ENCODE measurements around the gene GLG1. TPM values are rescaled to one million over a fixed set of nuclear protein-coding genes. Genes with fewer than 3 reads are reported as not detected.
A peak's percentile ranks its signal among the peaks of the same experiment; 100 is the strongest.
"Not testable (repeated sequence)": the region's sequence is repeated elsewhere in the genome, so short reads cannot be mapped to it uniquely, and the experiment has no call there.

The GLG1 gene
- total and polyA plus RNA-seq, 2 experiments from 2014 or later, result 142 to 148 TPM

DNA sequence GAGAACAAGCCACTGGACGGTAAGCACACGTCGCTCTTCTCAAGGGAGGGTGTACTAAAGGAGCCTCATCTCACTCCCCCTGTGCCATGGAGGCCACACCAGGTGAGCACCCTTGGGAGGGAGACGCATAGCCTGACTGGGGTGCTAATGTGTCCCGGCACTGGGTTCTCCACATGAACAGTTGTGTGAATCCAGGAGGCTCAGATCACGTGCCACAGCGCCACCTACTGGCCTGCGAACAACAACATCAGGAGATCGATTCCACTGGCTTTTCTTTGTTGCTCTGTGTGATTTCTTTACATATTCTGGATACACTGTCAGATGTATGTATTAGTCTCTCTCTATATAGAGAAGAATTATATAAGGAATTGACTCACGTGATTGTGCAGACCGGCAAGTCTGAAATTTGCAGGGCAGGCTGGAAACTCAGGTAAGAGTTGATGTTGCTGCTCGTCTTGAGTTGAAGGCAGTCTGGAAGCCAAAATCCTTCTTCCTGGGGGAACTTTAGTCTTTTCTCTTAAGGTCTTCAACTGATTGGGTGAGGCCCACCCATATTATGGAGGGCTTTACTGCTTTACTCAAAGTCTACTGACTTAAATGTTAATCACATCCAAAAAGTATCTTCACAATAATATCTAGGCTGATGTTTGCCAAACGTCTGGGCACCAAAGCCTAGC, 176.7 kb downstream of the GLG1 start:
- WGBS (ENCODE audit: low lambda C conversion rate, missing lambda C conversion rate), result 41% methylated on average over 13 of the region's 13 CpGs

DNA sequence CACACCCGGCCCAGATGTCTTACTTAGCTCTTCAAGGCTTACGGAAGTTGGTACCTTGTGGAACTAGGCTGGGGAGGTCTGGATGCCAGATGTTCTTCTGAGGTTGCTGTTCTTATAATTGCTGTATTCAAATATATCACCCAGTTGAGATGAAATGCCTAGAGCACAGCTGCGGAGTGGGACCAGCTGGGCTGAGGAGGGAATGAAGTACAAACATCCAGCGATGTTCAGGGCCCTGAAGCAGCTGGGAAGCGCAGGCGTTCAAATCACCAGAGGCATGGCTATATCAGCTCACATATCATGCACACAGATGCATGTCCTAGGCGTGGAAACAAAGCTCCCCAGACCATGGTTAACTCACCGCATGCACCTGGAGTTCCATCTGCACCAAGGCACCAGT, 178.4 kb downstream of the GLG1 start:
- H3K27ac ChIP-seq; H2AFZ ChIP-seq; H3K79me2 ChIP-seq; DNase-seq (ENCODE audit: low spot score); H3K27me3 ChIP-seq; H3K4me3 ChIP-seq; H3K9me3 ChIP-seq (ENCODE audit: low read depth); H3K4me1 ChIP-seq (ENCODE audit: insufficient read depth); H4K20me1 ChIP-seq (ENCODE audit: insufficient read depth, poor library complexity, severe bottlenecking); H3K36me3 ChIP-seq (replicated peaks; ENCODE audit: insufficient read depth, low read depth); H3K4me2 ChIP-seq; H3K9me2 ChIP-seq (replicated peaks; ENCODE audit: insufficient read depth): not testable (repeated sequence)
- 45% methylated on average over 2 of the region's 8 CpGs for WGBS (ENCODE audit: low lambda C conversion rate, missing lambda C conversion rate)

More for the DNA sequence above, 176.7 kb downstream of the GLG1 start:
- H3K79me2 ChIP-seq; H3K4me3 ChIP-seq; H4K20me1 ChIP-seq (ENCODE audit: insufficient read depth, poor library complexity, severe bottlenecking); H3K4me2 ChIP-seq; H3K36me3 ChIP-seq (replicated peaks; ENCODE audit: insufficient read depth, low read depth); H3K9me3 ChIP-seq (ENCODE audit: low read depth); H3K4me1 ChIP-seq (ENCODE audit: insufficient read depth); H3K27me3 ChIP-seq; H3K9me2 ChIP-seq (replicated peaks; ENCODE audit: insufficient read depth); H2AFZ ChIP-seq; H3K27ac ChIP-seq: not testable (repeated sequence)
- peak; percentile 26 for DNase-seq (ENCODE audit: low spot score)
- TF ChIP-seq, protein P1, sequence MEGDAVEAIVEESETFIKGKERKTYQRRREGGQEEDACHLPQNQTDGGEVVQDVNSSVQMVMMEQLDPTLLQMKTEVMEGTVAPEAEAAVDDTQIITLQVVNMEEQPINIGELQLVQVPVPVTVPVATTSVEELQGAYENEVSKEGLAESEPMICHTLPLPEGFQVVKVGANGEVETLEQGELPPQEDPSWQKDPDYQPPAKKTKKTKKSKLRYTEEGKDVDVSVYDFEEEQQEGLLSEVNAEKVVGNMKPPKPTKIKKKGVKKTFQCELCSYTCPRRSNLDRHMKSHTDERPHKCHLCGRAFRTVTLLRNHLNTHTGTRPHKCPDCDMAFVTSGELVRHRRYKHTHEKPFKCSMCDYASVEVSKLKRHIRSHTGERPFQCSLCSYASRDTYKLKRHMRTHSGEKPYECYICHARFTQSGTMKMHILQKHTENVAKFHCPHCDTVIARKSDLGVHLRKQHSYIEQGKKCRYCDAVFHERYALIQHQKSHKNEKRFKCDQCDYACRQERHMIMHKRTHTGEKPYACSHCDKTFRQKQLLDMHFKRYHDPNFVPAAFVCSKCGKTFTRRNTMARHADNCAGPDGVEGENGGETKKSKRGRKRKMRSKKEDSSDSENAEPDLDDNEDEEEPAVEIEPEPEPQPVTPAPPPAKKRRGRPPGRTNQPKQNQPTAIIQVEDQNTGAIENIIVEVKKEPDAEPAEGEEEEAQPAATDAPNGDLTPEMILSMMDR (IDR thresholded peaks at IDR 0.05; ENCODE audit: poor library complexity), result peak; percentile 71

DNA sequence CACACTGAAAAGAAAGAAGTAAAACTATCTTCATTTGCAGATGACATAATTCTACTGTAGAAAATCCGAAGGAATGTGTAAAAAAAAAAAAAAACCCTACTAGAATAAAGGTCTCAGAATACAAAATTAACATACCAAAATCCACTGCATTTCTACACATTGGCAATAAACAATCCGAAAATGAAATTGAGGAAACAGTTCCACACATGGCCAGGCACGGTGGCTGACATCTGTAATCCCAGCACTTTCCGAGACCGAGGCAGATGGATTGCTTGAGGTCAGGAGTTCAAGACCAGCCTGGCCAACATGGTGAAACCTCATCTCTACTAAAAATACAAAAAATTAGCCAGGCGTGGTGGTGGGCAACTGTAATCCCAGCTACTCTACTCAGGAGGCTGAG, 181.2 kb downstream of the GLG1 start:
- H3K9me2 ChIP-seq (replicated peaks; ENCODE audit: insufficient read depth); DNase-seq (ENCODE audit: low spot score); H3K4me1 ChIP-seq (ENCODE audit: insufficient read depth); H3K36me3 ChIP-seq (replicated peaks; ENCODE audit: insufficient read depth, low read depth); H3K4me3 ChIP-seq; H3K27ac ChIP-seq; H3K79me2 ChIP-seq; H3K27me3 ChIP-seq; H3K4me2 ChIP-seq; H2AFZ ChIP-seq; H3K9me3 ChIP-seq (ENCODE audit: low read depth); H4K20me1 ChIP-seq (ENCODE audit: insufficient read depth, poor library complexity, severe bottlenecking): not testable (repeated sequence)
- 84% methylated on average over 6 of the region's 6 CpGs for WGBS (ENCODE audit: low lambda C conversion rate, missing lambda C conversion rate)

DNA sequence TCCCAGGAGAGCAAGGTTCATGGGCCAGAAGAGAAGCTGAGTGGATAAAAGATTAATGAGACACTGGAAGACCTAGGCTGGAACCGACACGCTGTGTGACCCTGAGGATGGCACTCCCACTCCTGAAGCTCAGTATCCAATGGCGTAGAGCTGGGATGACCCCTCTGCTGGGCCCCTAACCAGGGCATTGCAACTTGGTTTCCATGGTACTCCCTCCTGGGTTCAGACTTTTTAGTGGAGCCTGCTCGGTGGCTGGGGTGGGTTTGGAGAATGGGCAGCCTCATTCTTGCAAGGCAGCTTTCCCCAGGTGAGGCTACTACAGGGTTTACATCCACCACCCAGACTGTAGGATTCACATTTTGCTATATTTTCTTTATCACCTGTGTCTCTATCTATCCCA, 183.2 kb downstream of the GLG1 start:
- H3K4me2 ChIP-seq; H3K27me3 ChIP-seq; H2AFZ ChIP-seq; H3K79me2 ChIP-seq; H3K4me3 ChIP-seq; DNase-seq (ENCODE audit: low spot score); H3K9me3 ChIP-seq (ENCODE audit: low read depth); H3K9me2 ChIP-seq (replicated peaks; ENCODE audit: insufficient read depth); H3K36me3 ChIP-seq (replicated peaks; ENCODE audit: insufficient read depth, low read depth); H3K27ac ChIP-seq; H4K20me1 ChIP-seq (ENCODE audit: insufficient read depth, poor library complexity, severe bottlenecking); H3K4me1 ChIP-seq (ENCODE audit: insufficient read depth): not testable (repeated sequence)
- 82% methylated on average over 4 of the region's 4 CpGs for WGBS (ENCODE audit: low lambda C conversion rate, missing lambda C conversion rate)

DNA sequence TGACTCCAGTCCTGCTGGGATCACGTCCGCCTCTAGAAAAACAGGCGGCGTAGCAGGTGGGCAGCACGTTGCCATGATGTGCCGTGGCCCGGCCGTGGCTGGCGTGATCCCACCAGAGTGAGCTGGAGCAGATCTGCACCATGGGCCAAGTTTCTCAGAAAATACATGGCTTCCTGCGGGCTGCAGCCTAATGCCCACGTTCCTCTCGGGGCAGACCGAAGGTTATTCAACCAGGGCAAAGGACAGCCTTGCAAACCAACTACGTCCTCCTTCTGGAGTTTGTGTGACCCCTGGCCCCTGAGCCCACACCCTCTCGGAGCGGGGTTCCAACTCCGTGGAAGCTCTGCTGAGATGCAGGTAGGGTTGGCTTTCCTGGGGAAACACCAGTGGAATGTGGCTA, 184.8 kb downstream of the GLG1 start:
- H3K9me3 ChIP-seq (ENCODE audit: low read depth); H3K36me3 ChIP-seq (replicated peaks; ENCODE audit: insufficient read depth, low read depth); DNase-seq (ENCODE audit: low spot score); H3K4me3 ChIP-seq; H4K20me1 ChIP-seq (ENCODE audit: insufficient read depth, poor library complexity, severe bottlenecking); H3K27me3 ChIP-seq; H3K9me2 ChIP-seq (replicated peaks; ENCODE audit: insufficient read depth); H3K27ac ChIP-seq; H3K79me2 ChIP-seq; H2AFZ ChIP-seq; H3K4me1 ChIP-seq (ENCODE audit: insufficient read depth); H3K4me2 ChIP-seq: not testable (repeated sequence)
- WGBS (ENCODE audit: low lambda C conversion rate, missing lambda C conversion rate), result 88% methylated on average over 5 of the region's 17 CpGs

DNA sequence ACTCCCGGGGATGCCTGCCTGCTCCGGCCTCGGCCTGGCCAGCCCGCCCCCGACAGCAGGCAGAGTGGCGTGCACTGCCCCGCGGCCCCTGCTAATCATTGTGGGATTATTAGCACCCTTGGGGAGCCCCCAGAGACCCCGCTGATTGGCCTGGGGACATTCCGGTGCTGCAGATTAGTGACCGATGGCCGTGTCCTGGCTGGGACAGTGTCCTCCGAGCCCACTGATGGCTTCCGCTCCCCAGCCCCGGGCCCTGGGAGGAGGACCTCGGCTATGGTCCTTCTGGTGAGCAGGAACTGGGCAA, 185.5 kb downstream of the GLG1 start:
- H3K27ac ChIP-seq; H3K9me3 ChIP-seq (ENCODE audit: low read depth); DNase-seq (ENCODE audit: low spot score); H3K4me3 ChIP-seq; H3K4me1 ChIP-seq (ENCODE audit: insufficient read depth); H3K27me3 ChIP-seq; H3K9me2 ChIP-seq (replicated peaks; ENCODE audit: insufficient read depth); H3K4me2 ChIP-seq; H3K79me2 ChIP-seq; H3K36me3 ChIP-seq (replicated peaks; ENCODE audit: insufficient read depth, low read depth); H4K20me1 ChIP-seq (ENCODE audit: insufficient read depth, poor library complexity, severe bottlenecking); H2AFZ ChIP-seq: not testable (repeated sequence)
- 52% methylated on average over 2 of the region's 16 CpGs for WGBS (ENCODE audit: low lambda C conversion rate, missing lambda C conversion rate)

DNA sequence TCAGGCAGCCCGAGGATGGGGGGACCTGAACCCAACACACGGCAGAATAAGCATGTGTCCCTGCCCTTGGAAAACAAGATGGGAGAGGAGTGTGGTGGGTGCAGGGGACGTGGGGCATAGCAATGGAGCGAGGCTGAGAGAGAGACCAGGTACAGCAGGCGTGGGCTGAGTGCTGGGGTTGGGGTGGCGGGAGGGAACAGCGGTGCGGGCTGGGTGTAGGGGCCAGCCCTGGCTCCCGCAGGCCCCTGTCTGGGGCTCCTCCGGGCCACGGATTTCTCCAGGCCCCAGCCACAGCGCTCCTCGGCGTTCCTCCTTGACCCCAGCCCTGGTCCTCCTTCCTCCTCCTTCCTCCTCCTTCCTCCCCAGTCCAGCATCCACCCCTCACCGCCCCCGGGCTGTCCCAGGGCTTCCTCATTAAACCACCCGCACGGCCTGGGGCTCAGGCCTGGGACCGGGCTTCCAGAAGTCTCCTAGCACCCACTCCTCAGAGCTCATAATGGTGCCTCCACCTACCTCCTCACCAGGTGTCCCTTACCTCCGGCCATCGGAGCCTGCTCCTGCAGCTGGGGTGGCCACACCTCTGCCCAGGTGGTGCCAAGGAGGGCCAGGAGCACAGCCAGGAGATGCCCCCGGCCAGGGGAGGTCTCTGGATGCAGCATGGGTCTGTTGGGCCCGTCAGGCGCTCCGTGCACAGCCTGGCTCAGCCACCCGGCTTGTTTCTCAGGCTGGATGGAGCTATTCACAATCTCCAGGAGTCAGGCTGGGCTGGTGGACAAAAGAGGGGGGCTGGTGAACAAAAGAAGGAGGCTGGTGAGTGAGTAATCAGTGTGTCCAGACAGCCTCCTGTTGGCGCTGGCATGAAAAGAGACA, 186.1 kb downstream of the GLG1 start, which contains the start of gene CLEC18B:
TSS of gene CLEC18B (minus strand) at position 867 of the 870 bp plus-strand sequence. CDS start at position 659, 208 bp downstream.
- not testable (repeated sequence) for H3K4me3 ChIP-seq; H3K9me3 ChIP-seq (ENCODE audit: low read depth); H3K27me3 ChIP-seq; H2AFZ ChIP-seq; H3K36me3 ChIP-seq (replicated peaks; ENCODE audit: insufficient read depth, low read depth); H3K27ac ChIP-seq; DNase-seq (ENCODE audit: low spot score); H3K4me1 ChIP-seq (ENCODE audit: insufficient read depth); H3K9me2 ChIP-seq (replicated peaks; ENCODE audit: insufficient read depth); H4K20me1 ChIP-seq (ENCODE audit: insufficient read depth, poor library complexity, severe bottlenecking); H3K4me2 ChIP-seq; H3K79me2 ChIP-seq
- WGBS (ENCODE audit: low lambda C conversion rate, missing lambda C conversion rate), result 83% methylated on average over 8 of the region's 27 CpGs

DNA sequence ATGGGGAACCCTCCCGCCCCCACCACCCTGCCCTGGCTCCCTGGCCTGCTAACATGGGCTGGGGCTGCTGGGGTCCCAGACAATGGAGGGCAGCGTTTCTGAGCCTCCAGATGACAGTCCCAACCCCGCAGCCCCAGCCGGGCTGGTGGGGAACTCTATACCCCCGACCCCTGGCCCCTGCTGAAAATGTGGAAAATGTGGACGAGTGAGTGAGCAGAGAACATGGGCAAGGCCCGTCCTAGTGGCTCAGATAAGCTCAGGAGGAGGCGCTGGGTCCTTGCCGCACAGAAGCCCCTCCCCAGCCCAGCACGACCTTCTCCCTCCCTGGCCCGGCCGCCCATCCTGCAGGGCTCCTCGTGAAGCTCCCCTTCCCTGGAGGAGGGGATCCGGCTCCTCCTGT, 187.1 kb downstream of the GLG1 start:
- not testable (repeated sequence) for H3K9me2 ChIP-seq (replicated peaks; ENCODE audit: insufficient read depth); H3K4me1 ChIP-seq (ENCODE audit: insufficient read depth); H3K27me3 ChIP-seq; H3K36me3 ChIP-seq (replicated peaks; ENCODE audit: insufficient read depth, low read depth); H3K9me3 ChIP-seq (ENCODE audit: low read depth); H3K4me2 ChIP-seq; H4K20me1 ChIP-seq (ENCODE audit: insufficient read depth, poor library complexity, severe bottlenecking); DNase-seq (ENCODE audit: low spot score); H3K4me3 ChIP-seq; H2AFZ ChIP-seq; H3K79me2 ChIP-seq; H3K27ac ChIP-seq
- 88% methylated on average over 5 of the region's 14 CpGs for WGBS (ENCODE audit: low lambda C conversion rate, missing lambda C conversion rate)
